ENCODE results near the gene OR6C4.

- TF ChIP-seq CTCF (IDR thresholded peaks at IDR 0.05; ENCODE audit: poor library complexity): no peak
- TF ChIP-seq EZH2 (IDR thresholded peaks at IDR 0.05; ENCODE audit: borderline replicate concordance): no peak
These were observed 33.7 kb upstream of the OR6C4 start for GRCh38 chr12:55515696-55516095.

Measured in hepatocyte (in vitro differentiated cells).